VCaP (cell line): ENCODE results near the gene GDI1.

Source experiments
- H3K27ac ChIP-seq: fragments of 450-650 bp; 2 replicates; pipeline ENCODE4 v1.5.1; 2017
- TF ChIP-seq, protein P1 (sequence below): fragments of 450-650 bp; conservative IDR thresholded peaks from 2 replicates; pipeline ENCODE4 v1.5.1; 2017; ENCODE audit warnings: mild to moderate bottlenecking, moderate library complexity

GDI1 gene

DNA sequence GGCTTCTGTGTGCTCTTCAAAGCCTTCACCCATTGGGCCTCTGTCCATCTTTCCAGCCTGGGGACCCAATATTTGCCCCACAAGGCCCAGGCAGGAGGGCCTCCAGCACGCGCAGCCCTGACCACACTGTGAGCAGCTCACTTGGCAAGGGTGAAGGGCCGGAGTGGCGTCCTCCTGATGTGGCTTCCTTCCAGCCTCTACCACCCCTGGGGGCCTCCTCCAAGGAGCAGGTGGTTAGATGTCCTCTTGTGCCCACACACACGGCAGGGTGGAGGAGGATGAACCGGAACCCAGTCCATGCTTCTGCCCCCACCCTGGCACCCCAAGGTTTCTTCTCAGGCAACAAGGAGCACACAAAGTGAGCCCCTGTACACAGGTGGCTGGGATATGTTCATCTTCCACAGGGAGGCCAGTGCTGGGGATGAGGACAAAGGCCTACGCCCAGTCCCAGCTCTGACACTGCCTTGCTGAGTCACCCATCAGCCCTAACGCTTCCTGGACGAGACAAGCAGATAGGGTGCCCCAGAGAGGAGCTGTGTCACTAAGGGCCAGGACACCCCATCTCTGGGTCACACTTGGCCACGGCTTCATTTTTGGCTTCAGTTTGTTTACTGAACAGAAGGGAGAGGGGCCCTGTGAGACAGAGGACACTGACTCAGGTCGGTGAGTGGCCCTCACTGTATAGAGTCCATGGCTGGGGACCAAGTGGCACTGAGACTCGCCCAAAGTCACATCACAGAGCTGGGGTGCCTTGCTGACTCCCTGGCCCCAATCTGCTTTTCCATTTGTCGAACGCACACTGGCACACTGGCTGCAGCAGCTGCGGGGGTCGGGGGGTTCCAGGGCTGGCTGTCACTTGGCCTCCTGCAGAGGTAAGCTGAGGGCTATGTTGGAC, 47.5 kb downstream of the GDI1 start:
- TF ChIP-seq, protein P1, sequence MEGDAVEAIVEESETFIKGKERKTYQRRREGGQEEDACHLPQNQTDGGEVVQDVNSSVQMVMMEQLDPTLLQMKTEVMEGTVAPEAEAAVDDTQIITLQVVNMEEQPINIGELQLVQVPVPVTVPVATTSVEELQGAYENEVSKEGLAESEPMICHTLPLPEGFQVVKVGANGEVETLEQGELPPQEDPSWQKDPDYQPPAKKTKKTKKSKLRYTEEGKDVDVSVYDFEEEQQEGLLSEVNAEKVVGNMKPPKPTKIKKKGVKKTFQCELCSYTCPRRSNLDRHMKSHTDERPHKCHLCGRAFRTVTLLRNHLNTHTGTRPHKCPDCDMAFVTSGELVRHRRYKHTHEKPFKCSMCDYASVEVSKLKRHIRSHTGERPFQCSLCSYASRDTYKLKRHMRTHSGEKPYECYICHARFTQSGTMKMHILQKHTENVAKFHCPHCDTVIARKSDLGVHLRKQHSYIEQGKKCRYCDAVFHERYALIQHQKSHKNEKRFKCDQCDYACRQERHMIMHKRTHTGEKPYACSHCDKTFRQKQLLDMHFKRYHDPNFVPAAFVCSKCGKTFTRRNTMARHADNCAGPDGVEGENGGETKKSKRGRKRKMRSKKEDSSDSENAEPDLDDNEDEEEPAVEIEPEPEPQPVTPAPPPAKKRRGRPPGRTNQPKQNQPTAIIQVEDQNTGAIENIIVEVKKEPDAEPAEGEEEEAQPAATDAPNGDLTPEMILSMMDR = no peak
- no peak overlapping the region for H3K27ac ChIP-seq

DNA sequence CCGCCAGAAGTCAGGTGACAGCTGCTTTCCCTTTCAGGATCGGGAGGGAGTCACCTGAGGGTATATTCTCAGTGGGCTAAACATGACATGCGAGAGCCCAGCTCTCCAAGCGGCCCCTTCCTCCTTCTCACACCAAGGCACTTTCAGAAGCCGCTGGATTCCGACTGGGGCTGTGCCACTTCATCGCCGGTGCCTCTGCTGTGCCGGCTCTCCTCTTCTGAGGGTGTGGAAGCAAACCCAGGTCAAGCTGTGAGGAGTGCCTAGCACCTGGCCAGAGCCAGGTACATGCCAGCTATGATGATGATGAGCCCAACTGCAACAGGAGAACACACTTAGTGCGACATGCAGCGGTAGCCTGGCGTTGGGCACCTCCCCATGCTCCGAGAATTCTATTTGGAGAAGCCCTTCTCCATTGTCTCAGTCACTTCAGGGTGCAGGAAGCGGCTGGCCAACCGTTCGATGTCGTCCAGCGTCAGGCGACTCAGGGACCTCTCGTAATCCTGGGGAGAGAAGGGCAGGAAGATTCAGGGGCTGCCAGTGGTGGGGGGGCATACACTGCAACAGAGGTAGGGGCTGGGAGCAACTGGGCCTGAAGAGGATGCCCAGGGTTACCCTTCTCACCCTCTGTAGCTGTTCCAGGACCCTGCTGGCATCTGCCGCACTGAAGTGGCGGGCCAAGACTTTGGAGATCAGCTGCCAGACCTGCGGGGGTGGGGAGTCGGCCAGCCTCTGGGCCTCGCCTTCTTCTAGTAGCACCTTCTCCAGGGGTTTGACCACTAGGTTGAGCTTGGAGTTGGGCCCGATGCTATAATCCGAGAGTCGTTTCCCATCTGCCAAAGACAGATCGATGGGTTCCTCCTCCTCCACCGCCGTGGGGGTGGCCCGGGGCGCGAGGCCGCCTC, 48.4 kb downstream of the GDI1 start:
- H3K27ac ChIP-seq = peak overlapping the region; percentile 85
- TF ChIP-seq, protein P1 = no peak

DNA sequence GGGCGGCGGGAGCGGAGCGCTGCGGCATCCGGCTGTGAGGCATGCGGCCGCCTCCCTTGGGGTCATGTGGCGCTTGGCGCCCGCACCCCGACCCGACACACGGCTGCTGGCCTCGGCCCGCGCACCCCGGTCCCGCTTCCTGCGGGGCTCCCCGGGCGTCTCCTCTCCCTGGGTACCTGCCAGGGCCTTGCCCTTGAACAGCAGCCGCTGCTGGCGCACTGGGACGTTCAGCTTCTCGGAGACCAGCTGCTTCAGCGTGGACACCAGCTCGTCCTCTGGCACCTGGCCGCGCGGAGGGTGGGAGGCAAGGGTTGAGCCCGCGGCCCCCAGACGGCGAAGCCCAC, 49.1 kb downstream of the GDI1 start:
- peak overlapping the region; percentile 85 for H3K27ac ChIP-seq

DNA sequence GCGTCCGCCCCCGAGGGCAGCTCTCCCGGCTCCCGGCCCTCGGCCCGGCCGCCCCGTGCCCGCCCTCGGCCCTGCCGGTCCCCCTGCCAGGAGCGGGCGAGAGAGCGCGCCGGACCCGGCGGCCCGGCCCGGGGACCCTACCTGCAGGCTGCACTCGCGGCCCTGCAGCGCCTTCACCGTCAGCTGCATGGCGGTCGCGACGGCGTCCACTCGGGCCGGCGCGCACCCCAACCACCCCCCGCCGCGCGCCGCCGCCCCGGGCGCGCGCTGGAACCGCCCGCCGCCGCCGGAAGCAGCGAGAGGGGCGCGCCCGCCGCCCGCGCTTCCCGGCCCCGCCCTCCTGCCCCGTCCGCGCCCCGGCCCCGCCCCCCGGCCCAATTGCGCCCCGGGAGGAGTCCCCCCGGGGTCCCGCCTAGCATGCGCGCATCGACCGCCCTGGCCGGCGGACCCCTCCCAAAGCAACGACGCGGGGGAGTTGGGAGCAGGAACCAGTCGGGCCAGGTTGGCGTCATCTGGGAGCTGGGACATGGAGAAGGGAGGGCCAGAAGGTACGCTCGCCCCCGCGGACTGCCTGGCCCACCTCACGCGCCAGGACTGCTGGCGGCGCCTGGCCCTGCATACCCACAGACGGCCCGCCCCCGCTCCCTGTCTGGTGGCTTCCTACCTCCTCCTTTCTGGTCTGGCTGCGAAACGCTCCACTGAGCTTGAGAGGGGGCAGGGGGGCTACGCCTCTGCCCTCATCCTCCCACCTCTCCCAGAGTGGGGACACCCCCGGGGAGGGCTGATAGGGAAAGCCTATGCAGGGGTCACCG, 49.6 kb downstream of the GDI1 start, which contains the start of gene UBL4A:
Gene UBL4A (minus strand): TSS at position 220 of the 812 bp plus-strand sequence. CDS start 31 bp downstream, at position 189.
- TF ChIP-seq, protein P1 = no peak
- H3K27ac ChIP-seq = peak within 1 kb of the TSS; percentile 85

More for the DNA sequence above, 49.1 kb downstream of the GDI1 start:
- TF ChIP-seq, protein P1 = no peak

DNA sequence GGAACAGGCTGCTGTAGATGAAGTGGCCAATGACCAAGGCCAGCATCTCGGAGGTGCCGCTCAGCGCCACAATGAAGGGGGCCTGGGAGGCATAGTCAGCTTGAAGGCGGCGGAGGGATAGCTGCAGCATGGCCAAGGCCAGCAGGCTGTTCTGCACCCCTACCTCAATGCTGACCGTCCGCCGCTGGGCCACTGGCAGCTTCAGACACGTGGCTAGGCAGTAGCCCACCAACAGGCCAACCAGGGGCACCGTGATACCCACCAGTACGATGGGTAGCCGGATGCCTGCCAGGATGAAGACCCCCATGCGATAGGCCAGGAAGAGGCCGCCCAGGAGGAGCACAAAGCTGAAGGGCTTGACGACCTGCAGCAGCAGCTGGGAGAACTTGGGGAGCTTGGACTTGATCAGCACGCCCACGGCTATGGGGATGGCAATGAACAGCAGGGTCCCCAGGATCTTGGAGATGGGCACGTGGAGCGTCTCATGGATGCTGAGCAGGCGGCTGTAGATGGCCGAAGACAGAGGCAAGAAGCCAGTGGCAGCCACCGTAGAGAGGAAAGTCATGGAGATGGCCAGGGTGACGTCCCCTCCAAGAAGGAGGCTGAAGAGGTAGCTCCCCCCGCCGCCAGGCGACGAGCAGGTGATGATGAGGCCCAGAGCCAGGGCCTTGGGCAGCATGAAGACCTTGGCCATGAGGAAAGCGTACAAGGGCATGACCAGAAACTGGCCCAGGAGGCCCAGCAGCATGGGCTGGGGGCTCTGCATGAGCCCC, 50.8 kb downstream of the GDI1 start:
- H3K27ac ChIP-seq = peak overlapping the region; percentile 85
- TF ChIP-seq, protein P1 = no peak

DNA sequence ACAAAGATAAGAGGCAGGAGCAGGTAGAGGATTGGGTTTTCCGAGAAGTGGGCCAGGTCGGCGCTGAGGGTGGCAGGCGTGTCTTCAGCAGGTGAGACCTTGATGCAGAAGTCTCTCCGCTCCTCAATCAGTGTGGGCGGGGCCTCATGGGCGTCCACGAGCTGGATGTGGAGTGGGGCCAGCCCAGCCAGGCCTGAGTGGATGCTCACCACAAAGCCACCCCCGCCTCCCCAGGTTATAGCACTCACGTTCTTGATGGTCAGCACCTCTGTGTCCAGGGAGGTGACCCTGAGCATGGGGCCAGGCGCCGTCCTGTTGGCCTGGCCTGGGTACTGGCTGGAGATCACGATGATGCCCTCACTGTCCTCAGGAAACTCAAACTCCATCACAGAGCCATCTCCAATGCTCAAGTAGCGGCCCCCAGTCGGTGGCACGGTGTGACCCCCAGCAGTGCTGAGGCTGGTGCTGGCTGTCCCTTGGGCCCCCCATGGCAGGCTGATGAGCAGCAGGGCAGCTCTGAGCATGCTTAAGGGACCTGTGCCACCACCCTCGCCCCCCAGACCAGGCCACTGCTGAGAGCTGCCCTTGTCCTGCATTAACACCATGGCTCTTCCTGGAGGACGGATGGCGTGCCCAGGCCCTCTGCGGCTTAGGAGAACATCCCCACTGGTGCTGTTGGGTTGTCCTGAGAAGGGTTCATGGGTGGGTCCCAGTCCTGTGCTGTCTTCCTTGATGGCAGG, 51.6 kb downstream of the GDI1 start:
- TF ChIP-seq, protein P1 = no peak
- no peak overlapping the region for H3K27ac ChIP-seq
